SIG-M5 treated with dmso at 0.1 percent for 504 hours (cell line): ENCODE measurements around the gene KDM4B.
"Not testable (repeated sequence)": the region's sequence is repeated elsewhere in the genome, so short reads cannot be mapped to it uniquely, and the experiment has no call there.

Source experiments
- DNase-seq: peaks from one replicate; lab custom pipeline; 2025; ENCODE audit not compliant: unreplicated experiment; lab: John Stamatoyannopoulos, UW

Gene KDM4B

GRCh38 chr19:4967738-4968461, 1.0 kb upstream of the KDM4B start:
- peak; percentile 61 for DNase-seq

DNA sequence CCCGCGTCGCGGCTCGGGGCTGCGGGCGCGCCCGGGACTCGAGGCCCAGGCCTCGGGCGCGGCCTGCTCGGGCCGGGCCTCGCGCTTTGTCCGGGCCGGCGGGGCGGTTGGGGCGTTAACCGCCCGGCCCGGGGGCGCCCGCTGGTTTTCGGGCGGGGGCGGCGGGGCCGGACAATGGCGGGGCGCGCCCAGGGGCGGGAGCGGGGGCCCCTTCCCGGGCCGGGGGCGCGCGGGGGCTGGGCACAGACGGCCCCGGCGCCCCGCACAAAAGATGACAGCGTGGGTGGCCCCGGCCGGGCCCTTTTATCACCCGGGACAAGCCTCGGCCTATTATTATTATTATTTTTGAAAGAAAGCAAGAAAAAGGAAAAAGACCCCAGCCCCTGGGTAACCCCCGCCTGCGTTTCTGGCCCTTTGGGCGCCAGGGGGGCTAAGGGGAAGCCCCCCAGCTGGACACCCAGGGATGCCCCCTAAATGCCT, 419 bp downstream of the KDM4B start:
- DNase-seq, result no peak

GRCh38 chr19:4969772-4970531, 1.0 kb downstream of the KDM4B start:
- DNase-seq, result peak; percentile 84

GRCh38 chr19:4970558-4971423, 1.9 kb downstream of the KDM4B start:
- no peak for DNase-seq

DNA sequence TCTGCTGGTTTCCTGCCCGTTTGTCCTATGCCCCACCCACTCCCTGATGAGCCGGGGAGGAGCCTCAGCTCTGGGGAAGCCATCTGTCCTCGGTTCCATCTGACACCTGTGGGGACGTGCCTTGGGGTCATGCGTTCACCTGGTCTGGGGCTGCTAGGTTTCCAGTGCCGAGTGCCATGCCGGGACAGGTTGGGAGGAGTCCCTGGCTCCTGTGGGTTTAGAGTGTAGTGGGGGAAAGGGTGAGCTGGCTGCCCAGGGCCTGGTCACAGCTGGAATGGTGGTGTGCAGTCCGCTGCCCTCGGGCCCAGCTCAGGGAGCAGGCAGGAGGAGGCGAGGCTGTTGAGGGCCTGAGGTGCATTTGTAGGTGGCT, 2.5 kb downstream of the KDM4B start:
- no peak for DNase-seq

GRCh38 chr19:4971816-4972495, 3.0 kb downstream of the KDM4B start:
- no peak for DNase-seq

DNA sequence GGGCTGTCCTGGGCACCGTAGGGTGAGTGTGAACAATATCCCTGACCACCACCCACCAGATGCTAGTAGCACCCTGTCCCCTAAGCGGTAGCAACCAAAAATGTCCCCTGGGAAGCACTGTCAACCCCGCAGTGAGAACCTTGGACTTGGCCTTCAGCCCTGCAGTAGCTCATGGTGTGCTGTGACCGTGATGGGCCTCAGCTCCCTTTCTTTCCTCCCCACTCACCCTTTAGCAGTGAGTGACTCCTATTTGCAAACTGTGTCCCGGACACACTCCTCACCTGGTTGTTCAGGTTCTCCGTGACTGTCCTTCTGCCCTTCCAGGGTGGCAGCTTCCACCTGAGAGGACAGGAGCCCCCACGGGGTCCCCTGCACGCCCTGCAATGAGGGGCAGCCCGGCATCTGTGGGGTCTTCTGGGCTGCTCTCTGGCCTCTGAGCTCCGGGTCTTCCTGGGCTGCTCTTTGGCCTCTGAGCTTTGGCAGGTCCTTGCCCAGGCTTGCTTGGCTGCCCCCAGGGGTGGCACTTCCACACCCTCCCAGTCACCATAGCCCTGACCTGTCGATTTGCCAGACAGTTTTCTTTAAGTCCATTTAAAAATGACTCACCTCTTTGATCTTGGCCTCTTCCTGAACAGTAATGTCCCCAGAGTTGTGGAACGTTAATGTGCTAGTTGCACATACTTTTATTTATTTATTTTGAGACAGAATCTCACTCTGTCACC, 3.8 kb downstream of the KDM4B start:
- no peak for DNase-seq

- DNase-seq, result no peak
These were observed 6.1 kb downstream of the KDM4B start for GRCh38 chr19:4974880-4975469.

DNA sequence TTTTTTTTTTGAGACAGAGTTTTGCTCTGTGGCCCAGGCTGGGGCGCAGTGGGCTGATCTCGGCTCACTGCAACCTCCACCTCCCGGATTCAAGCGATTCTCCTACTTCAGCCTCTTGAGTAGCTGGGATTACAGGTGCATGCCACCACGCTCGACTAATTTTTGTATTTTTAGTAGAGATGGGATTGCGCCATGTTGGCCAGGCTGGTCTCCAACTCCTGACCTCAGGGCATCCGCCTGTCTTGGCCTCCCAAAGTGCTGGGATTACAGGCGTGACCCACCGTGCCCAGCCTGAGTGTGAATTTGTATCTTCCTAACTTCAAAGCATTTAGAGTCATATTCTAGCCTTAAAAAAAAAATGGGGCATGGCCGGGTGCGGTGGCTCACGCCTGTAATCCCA, 6.7 kb downstream of the KDM4B start:
- not testable (repeated sequence) for DNase-seq

DNA sequence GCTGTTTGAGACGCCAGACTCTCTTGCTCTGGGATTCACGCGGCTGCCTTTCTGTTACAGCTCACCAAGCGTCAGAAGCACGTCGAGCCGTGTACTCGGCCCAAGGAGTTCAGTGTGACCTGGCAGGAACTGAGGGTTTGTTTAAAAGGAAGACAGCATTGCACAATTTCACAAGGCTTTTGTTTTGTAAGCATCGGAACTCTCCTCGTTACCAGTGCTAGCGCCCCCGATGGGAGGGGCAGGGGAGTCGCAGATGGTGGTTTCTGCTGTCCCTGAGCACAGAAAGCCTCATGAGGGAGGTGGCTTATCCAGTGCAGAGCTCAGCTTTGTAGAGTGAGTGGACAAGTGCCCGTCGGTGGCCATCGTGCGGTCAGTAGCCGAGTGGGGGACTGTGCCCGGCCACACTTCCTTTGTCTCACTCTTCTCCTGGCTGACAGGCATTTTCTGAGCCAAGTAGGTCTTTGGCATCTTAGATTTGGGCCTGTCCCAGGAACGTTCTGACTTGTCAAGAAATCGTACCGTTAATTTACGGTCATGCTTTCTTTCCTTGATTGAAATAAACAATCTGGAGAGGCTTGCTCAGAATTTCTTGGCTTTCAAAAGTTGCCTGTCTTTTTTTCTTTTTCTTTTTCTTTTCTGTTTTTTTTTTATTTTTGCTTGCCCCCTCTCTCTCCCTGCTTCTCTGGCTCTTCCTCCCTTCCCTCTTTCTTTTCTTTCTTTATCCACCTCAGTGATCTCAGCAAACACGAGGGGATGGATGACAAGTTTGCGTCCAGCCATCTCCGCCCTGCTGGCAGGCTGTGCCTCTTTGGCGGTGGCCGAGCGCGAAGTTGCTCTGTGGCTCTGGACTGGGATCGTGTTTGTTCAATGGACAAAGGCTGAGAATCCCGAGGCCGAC, 7.7 kb downstream of the KDM4B start:
- peak; percentile 98 for DNase-seq

DNA sequence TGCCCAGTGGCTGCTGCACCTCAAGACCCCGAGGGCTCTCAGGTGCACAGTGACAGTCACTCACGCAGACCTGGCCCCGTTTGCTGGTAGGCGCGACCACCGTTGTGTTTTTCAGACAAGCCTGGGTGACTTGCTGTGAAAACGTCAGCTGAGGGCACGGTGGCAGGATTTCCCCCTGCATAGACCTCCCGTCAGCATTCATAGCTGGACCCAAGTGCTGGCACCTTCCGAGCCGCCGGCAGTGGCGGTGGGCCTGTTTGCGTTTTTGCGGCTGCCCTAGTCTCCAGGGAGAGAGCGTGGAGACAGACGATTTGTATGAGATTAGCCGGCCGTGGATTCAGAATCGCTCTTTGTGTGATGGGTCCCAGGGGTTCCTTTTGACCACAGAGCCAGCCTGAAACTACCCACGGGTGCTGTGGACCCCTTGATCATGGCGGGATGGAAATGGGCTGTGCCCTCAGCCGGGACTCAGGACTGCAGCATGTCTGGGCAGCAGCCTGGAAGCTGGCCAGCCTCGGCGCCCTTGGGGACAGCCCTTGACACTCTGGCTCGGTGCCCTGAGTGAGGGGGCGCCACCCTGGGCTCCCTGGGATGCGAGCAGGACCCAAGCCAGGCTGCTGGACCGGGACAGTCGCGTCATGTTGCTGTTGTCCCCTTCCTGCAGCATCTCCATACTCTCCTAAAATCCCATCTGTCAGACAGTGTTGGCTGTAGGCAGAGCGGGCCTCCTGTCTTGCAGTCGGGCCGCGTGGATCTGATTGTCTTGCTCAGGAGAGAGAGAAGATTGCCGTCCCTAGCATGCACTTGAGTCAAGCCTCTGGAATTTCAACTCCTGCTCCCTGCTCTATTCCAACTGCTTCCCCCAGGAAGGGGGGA, 8.6 kb downstream of the KDM4B start:
- DNase-seq, result no peak

DNA sequence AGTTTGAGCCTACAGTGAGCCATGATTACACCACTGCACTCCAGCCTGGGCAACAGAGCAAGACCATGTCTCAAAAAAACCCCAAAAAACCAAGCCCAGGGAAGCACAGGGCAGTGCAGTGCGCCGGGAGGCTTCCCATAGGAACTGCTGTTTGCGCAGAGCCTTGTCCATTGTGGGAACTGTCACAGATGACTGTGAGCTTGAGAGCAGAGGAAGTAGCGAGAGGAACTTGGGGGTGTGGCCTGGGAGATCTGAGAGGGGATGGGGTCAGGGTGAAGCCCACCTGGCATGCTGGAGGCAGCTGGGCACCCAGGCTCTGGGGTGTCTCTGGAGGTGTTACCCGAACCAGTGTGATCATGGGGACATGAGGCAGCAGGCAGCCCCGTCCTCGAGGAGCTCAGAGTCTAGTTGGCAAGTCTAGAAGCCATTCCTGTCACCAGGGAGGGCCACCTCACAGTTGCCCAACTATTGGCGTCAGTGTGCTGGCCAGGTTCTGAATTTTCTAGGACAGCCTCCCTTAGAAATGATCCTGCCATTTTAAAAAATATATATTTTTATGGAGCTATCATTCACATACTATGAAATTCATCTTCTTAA, 10.4 kb downstream of the KDM4B start:
- no peak for DNase-seq

DNA sequence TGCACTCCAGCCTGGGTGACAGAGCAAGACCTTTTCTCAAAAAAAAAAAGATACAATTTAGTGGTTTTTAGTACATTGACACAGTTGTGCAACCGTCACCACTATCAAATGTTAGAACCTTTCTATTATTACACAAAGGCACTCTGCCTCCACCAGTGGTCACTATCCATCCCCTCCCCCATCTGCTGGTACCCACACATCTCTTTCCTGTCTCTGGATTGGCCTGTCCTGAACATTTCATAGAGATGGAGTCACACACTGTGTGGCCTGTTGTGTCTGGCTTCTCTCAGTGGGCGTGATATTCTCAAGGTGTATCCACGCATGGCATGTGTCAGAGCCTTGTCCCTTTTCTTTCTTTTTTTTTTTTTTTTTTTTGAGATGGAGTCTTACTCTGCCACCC, 11.2 kb downstream of the KDM4B start:
- no peak for DNase-seq

- DNase-seq, result no peak
These were observed 12.1 kb downstream of the KDM4B start for GRCh38 chr19:4980838-4981680.

- DNase-seq, result no peak
These were observed 12.7 kb downstream of the KDM4B start for GRCh38 chr19:4981681-4981958.

DNA sequence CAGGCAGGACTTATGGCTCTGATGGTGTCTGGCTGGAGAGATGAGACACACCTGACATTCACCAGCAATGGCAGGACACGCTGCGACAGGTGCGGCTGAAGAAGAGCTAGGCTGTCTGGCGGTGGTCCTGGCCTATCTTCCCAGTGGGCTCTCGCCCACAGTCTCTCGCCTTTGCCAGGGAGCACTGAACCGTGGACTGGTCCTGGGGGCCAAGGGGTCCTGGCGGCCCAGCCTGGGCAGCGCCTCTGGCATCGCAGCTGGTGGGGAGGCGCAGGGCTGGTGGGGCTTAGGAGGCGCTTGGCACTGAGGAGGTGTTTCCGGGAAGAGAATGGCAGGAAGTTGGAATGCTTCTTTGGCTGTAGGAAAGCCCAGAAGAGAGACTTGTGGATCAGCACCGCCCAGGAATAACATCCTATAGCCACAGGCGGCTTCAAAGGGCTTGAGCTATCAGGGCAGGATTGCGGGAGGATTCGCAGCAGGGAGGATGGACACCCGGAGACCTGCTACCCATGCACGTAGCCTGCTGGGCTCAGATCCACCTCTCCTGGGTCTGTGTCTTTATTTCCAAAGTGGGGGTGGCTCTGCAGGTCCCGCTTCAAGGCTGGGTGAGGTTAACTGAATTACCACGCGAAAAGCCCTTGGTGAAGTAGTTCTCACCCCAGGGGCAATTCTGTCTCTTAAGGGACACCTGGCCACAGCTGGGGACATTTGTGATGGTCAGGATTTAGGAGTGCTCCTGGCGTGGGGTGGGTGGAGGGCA, 14.6 kb downstream of the KDM4B start:
- no peak for DNase-seq
